SK-N-SH treated with all-trans-retinoic acid at 6 μM for 48 hours (cell line): ENCODE measurements around the gene CCDC152.

Source experiments
- ATAC-seq: fragments of 200-7000 bp; cut with Tn5 transposase; 3 replicates; pipeline ENCODE4 v1.9.1; 2020; ENCODE audit warnings: mild to moderate bottlenecking, moderate library complexity
- ARNTL ChIP-seq: fragments of 450-650 bp; formaldehyde crosslinking; IDR thresholded peaks from 2 replicates; pipeline ENCODE4 v1.5.0; 2020; ENCODE audit warnings: low read depth, mild to moderate bottlenecking, moderate library complexity, borderline replicate concordance
- CSDC2 ChIP-seq: fragments of 250-450 bp; sonication (Bioruptor Pico); IDR thresholded peaks from 2 replicates; pipeline ENCODE4 v1.5.0; 2020; ENCODE audit warnings: mild to moderate bottlenecking, moderate library complexity
- ESRRG ChIP-seq: fragments of 250-450 bp; sonication (Bioruptor Pico); IDR thresholded peaks from 2 replicates; pipeline ENCODE4 v1.6.1; 2021; ENCODE audit warnings: mild to moderate bottlenecking
- GLIS3 ChIP-seq: fragments of 250-450 bp; sonication (Bioruptor Pico); IDR thresholded peaks from 2 replicates; pipeline ENCODE4 v1.5.0; 2020; ENCODE audit warnings: mild to moderate bottlenecking, moderate library complexity
- ISL1 ChIP-seq: fragments of 250-450 bp; sonication (Bioruptor Pico); IDR thresholded peaks from 2 replicates; pipeline ENCODE4 v2.1.2; 2022; ENCODE audit warnings: mild to moderate bottlenecking, moderate library complexity
- OSR1 ChIP-seq: fragments of 250-450 bp; sonication (Bioruptor Pico); IDR thresholded peaks from 2 replicates; pipeline ENCODE4 v1.8.0; 2022; ENCODE audit warnings: moderate library complexity, mild to moderate bottlenecking, inconsistent platforms
- PPARA ChIP-seq: fragments of 250-450 bp; sonication (Bioruptor Pico); IDR thresholded peaks from 2 replicates; pipeline ENCODE4 v1.5.0; 2020; ENCODE audit warnings: mild to moderate bottlenecking, borderline replicate concordance
- TCF4 ChIP-seq: fragments of 250-450 bp; sonication (Bioruptor Pico); IDR thresholded peaks from 2 replicates; pipeline ENCODE4 v1.8.0; 2021; ENCODE audit warnings: mild to moderate bottlenecking, moderate library complexity, borderline replicate concordance
- TOX ChIP-seq: fragments of 250-450 bp; sonication (Bioruptor Pico); IDR thresholded peaks from 2 replicates; pipeline ENCODE4 v1.8.0; 2021; ENCODE audit warnings: mild to moderate bottlenecking, moderate library complexity, borderline replicate concordance
- TSHZ2 ChIP-seq: fragments of 250-450 bp; sonication (Bioruptor Pico); IDR thresholded peaks from 2 replicates; pipeline ENCODE4 v1.5.0; 2020; ENCODE audit warnings: mild to moderate bottlenecking, moderate library complexity
- ZC3H10 ChIP-seq: fragments of 250-450 bp; sonication (Bioruptor Pico); IDR thresholded peaks from 2 replicates; pipeline ENCODE4 v1.5.1; 2021; ENCODE audit warnings: mild to moderate bottlenecking, moderate library complexity
- ZFP3 ChIP-seq: fragments of 250-450 bp; sonication (Bioruptor Pico); IDR thresholded peaks from 2 replicates; pipeline ENCODE4 v1.5.0; 2020; ENCODE audit warnings: mild to moderate bottlenecking, moderate library complexity
- ZNF565 ChIP-seq: fragments of 450-650 bp; formaldehyde crosslinking; conservative IDR thresholded peaks from 2 replicates; pipeline ENCODE4 v1.5.0; 2020; ENCODE audit warnings: low read depth, mild to moderate bottlenecking, moderate library complexity
- ZNF8 ChIP-seq: fragments of 450-650 bp; formaldehyde crosslinking; IDR thresholded peaks from 2 replicates; pipeline ENCODE4 v1.5.0; 2020; ENCODE audit warnings: mild to moderate bottlenecking, moderate library complexity
- TF ChIP-seq, protein P1 (sequence below): fragments of 250-450 bp; sonication (Bioruptor Pico); IDR thresholded peaks from 2 replicates; pipeline ENCODE4 v1.5.1; 2020; ENCODE audit warnings: low read depth, mild to moderate bottlenecking, moderate library complexity
- TF ChIP-seq, protein P2 (sequence below): fragments of 250-450 bp; sonication (Bioruptor Pico); IDR thresholded peaks from 2 replicates; pipeline ENCODE4 v1.5.1; 2021; ENCODE audit warnings: mild to moderate bottlenecking, moderate library complexity
- TF ChIP-seq, protein P3 (sequence below): fragments of 250-450 bp; sonication (Bioruptor Pico); IDR thresholded peaks from 2 replicates; pipeline ENCODE4 v1.8.0; 2021; ENCODE audit warnings: low read depth, mild to moderate bottlenecking, moderate library complexity, borderline replicate concordance
- TF ChIP-seq, protein P4 (sequence below): fragments of 250-450 bp; sonication (Bioruptor Pico); IDR thresholded peaks from 2 replicates; pipeline ENCODE4 v1.8.0; 2020; ENCODE audit warnings: mild to moderate bottlenecking, moderate library complexity, borderline replicate concordance

The CCDC152 gene

GRCh38 chr5:42826757-42827515 lies 70.3 kb downstream of the CCDC152 start:
- ATAC-seq: no peak
- TF ChIP-seq OSR1 (CRISPR knock-in tag): no peak
- TF ChIP-seq, protein P1, sequence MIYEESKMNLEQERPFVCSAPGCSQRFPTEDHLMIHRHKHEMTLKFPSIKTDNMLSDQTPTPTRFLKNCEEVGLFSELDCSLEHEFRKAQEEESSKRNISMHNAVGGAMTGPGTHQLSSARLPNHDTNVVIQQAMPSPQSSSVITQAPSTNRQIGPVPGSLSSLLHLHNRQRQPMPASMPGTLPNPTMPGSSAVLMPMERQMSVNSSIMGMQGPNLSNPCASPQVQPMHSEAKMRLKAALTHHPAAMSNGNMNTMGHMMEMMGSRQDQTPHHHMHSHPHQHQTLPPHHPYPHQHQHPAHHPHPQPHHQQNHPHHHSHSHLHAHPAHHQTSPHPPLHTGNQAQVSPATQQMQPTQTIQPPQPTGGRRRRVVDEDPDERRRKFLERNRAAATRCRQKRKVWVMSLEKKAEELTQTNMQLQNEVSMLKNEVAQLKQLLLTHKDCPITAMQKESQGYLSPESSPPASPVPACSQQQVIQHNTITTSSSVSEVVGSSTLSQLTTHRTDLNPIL (CRISPR knock-in tag): no peak
- TF ChIP-seq TCF4 (CRISPR knock-in tag): no peak
- TF ChIP-seq PPARA: no peak
- no peak for TF ChIP-seq ZNF8 (CRISPR knock-in tag)
- TF ChIP-seq ZC3H10: no peak
- no peak for TF ChIP-seq ARNTL (CRISPR knock-in tag)
- no peak for TF ChIP-seq ZFP3 (CRISPR knock-in tag)
- TF ChIP-seq GLIS3: no peak
- TF ChIP-seq, all 23 proteins: peak for 0

DNA sequence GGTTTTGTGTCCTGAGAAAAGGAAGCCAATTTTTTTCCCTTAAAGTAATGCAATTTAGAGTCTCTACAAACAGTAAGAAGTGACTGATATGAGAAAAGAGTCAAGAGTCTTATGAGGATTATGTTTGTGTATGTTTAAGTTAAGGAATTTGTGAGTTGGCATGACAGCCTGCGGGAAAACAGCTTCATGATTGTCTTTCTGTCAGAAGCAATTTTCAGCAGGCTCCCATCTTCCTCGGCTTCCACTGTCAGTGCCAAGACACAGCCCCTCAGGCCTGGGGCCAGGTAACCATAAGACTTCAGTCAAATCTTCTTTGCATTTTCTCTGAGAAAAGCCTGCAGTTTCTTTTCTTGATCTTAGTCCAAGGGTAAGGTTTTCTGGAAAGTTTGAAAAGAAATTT lies 72.1 kb downstream of the CCDC152 start:
- TF ChIP-seq TOX (CRISPR knock-in tag) (no peak), ISL1 (CRISPR knock-in tag) (no peak), ZC3H10 (no peak), GLIS3 (no peak), ESRRG (no peak), TSHZ2 (CRISPR knock-in tag) (no peak), ZNF565 (CRISPR knock-in tag) (no peak), CSDC2 (CRISPR knock-in tag) (no peak)
- TF ChIP-seq, protein P2, sequence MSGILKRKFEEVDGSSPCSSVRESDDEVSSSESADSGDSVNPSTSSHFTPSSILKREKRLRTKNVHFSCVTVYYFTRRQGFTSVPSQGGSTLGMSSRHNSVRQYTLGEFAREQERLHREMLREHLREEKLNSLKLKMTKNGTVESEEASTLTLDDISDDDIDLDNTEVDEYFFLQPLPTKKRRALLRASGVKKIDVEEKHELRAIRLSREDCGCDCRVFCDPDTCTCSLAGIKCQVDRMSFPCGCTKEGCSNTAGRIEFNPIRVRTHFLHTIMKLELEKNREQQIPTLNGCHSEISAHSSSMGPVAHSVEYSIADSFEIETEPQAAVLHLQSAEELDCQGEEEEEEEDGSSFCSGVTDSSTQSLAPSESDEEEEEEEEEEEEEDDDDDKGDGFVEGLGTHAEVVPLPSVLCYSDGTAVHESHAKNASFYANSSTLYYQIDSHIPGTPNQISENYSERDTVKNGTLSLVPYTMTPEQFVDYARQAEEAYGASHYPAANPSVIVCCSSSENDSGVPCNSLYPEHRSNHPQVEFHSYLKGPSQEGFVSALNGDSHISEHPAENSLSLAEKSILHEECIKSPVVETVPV: no peak
- TF ChIP-seq, protein P3, sequence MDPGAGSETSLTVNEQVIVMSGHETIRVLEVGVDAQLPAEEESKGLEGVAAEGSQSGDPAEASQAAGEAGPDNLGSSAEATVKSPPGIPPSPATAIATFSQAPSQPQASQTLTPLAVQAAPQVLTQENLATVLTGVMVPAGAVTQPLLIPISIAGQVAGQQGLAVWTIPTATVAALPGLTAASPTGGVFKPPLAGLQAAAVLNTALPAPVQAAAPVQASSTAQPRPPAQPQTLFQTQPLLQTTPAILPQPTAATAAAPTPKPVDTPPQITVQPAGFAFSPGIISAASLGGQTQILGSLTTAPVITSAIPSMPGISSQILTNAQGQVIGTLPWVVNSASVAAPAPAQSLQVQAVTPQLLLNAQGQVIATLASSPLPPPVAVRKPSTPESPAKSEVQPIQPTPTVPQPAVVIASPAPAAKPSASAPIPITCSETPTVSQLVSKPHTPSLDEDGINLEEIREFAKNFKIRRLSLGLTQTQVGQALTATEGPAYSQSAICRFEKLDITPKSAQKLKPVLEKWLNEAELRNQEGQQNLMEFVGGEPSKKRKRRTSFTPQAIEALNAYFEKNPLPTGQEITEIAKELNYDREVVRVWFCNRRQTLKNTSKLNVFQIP (CRISPR knock-in tag): no peak
- TF ChIP-seq, protein P4, sequence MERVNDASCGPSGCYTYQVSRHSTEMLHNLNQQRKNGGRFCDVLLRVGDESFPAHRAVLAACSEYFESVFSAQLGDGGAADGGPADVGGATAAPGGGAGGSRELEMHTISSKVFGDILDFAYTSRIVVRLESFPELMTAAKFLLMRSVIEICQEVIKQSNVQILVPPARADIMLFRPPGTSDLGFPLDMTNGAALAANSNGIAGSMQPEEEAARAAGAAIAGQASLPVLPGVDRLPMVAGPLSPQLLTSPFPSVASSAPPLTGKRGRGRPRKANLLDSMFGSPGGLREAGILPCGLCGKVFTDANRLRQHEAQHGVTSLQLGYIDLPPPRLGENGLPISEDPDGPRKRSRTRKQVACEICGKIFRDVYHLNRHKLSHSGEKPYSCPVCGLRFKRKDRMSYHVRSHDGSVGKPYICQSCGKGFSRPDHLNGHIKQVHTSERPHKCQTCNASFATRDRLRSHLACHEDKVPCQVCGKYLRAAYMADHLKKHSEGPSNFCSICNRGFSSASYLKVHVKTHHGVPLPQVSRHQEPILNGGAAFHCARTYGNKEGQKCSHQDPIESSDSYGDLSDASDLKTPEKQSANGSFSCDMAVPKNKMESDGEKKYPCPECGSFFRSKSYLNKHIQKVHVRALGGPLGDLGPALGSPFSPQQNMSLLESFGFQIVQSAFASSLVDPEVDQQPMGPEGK (CRISPR knock-in tag): no peak
- TF ChIP-seq, all 23 proteins: peak for 0
- ATAC-seq: no peak

GRCh38 chr5:42830924-42831323 lies 74.3 kb downstream of the CCDC152 start:
- no peak for ATAC-seq
- TF ChIP-seq TCF4 (CRISPR knock-in tag): no peak
- TF ChIP-seq, protein P3 (CRISPR knock-in tag): no peak
- no peak for TF ChIP-seq ZC3H10
- TF ChIP-seq, protein P1 (CRISPR knock-in tag): no peak
- TF ChIP-seq ARNTL (CRISPR knock-in tag): no peak
- TF ChIP-seq TOX (CRISPR knock-in tag): no peak
- no peak for TF ChIP-seq PPARA
- TF ChIP-seq ZNF8 (CRISPR knock-in tag): no peak
- TF ChIP-seq CSDC2 (CRISPR knock-in tag): no peak
- no peak for TF ChIP-seq TSHZ2 (CRISPR knock-in tag)
